HL-60 (cell line): ENCODE data around the gene GTF2H4.

ENCODE experiments used
- POLR2AphosphoS5 ChIP-seq: IDR thresholded peaks from 2 replicates; pipeline ENCODE4 v1.6.1; 2012; ENCODE audit warnings: low read depth
- TF ChIP-seq, protein P1 (sequence below): IDR thresholded peaks from one replicate; pipeline ENCODE4 v1.5.1; 2011; ENCODE audit warnings: low read length, control low read depth, inconsistent platforms; ENCODE audit not compliant: insufficient read depth

DNA sequence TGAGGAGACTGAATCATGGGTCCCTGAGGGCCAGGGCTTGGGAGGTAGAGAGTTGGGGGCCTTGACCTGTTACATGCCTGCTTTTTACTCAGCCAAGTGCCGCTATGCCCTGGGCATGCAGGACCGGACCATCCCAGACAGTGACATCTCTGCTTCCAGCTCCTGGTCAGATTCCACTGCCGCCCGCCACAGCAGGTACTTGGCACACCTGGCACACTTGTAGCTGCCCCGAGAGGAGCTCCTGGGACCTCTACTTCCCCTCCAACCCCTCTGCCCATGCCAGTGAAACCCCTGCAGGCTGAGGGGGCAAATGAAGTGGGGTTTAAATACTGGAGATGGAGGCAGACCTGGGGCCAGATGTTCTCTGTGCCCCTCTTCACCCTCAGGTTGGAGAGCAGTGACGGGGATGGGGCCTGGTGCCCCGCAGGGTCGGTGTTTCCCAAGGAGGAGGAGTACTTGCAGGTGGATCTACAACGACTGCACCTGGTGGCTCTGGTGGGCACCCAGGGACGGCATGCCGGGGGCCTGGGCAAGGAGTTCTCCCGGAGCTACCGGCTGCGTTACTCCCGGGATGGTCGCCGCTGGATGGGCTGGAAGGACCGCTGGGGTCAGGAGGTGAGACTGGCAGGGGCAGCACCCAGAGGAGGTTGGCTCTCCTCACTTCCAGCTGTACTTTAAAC is 19.1 kb upstream of the GTF2H4 start:
- no peak for TF ChIP-seq POLR2AphosphoS5
- TF ChIP-seq, protein P1, sequence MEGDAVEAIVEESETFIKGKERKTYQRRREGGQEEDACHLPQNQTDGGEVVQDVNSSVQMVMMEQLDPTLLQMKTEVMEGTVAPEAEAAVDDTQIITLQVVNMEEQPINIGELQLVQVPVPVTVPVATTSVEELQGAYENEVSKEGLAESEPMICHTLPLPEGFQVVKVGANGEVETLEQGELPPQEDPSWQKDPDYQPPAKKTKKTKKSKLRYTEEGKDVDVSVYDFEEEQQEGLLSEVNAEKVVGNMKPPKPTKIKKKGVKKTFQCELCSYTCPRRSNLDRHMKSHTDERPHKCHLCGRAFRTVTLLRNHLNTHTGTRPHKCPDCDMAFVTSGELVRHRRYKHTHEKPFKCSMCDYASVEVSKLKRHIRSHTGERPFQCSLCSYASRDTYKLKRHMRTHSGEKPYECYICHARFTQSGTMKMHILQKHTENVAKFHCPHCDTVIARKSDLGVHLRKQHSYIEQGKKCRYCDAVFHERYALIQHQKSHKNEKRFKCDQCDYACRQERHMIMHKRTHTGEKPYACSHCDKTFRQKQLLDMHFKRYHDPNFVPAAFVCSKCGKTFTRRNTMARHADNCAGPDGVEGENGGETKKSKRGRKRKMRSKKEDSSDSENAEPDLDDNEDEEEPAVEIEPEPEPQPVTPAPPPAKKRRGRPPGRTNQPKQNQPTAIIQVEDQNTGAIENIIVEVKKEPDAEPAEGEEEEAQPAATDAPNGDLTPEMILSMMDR = no peak
